Heart right ventricle (tissue), 16 donors: ENCODE results near the gene ABHD17C. TPM values are rescaled to one million over a fixed set of nuclear protein-coding genes. Genes with fewer than 3 reads are reported as not detected.

Source experiments
- ATAC-seq, 8 donors: fragments of 200-7000 bp; cut with Tn5 transposase; one replicate each; pipeline ENCODE4 v1.9.1; 2020; ENCODE audit warnings: mild to moderate bottlenecking in 8 of 8, moderate library complexity in 8 of 8, moderate number of reproducible peaks in 1 of 8
- DNase-seq, 2 donors: peaks; one replicate each; pipeline ENCODE4 v3.0.0-alpha.2; 2020
- H3K27ac ChIP-seq, 10 donors: fragments of 200-600 bp; sonication (generic) in 2 of 10; one replicate each; pipeline versions ENCODE4 v1.5.0 to v1.8.0; 2020 to 2022; ENCODE audit warnings: mild to moderate bottlenecking in 3 of 10
- H3K27me3 ChIP-seq, 7 donors: fragments of 200-600 bp; one replicate each; pipeline ENCODE4 v1.8.0; 2021 to 2022; ENCODE audit warnings: mild to moderate bottlenecking in 2 of 7
- H3K36me3 ChIP-seq, 9 donors: fragments of 200-600 bp; sonication (generic) in 1 of 9; one replicate each; pipeline versions ENCODE4 v1.5.0 to v1.8.0; 2020 to 2022; ENCODE audit warnings: mild to moderate bottlenecking in 2 of 9
- H3K4me1 ChIP-seq, 9 donors: fragments of 200-600 bp; sonication (generic) in 1 of 9; one replicate each; pipeline versions ENCODE4 v1.5.0 to v1.8.0; 2020 to 2022; ENCODE audit warnings: mild to moderate bottlenecking in 4 of 9
- H3K4me3 ChIP-seq, 10 donors: fragments of 200-600 bp; sonication (generic) in 2 of 10; one replicate each; pipeline versions ENCODE4 v1.5.0 to v1.8.0; 2020 to 2022; ENCODE audit warnings: mild to moderate bottlenecking in 7 of 10, moderate library complexity in 2 of 10
- H3K9me3 ChIP-seq, 11 donors: fragments of 200-600 bp in 10 of 11; sonication (generic) in 2 of 11; one replicate each; pipeline versions ENCODE4 v1.5.0 to v1.8.0; 2013 to 2022; ENCODE audit warnings: mild to moderate bottlenecking in 2 of 11, control low read depth in 1 of 11, moderate library complexity in 1 of 11
- WGBS, 2 donors: extraction: QIAGEN DNeasy Blood & Tissue Kit; methylation state at CpG; one replicate each; pipeline ENCODE4 v1.1.7; 2013; ENCODE audit warnings: inconsistent platforms in 1 of 2; 5-methylcytosine and 5-hydroxymethylcytosine counted together
- intact Hi-C, 10 donors: fragments of 100-400 bp; cut with DNase I; formaldehyde crosslinking; loops; one replicate each; pipeline versions ENCODE4 v1.11.1 to v1.14.2; 2022
- polyA plus RNA-seq, 2 donors: library from polyadenylated mRNA; stranded (reverse); fragments of 200-250 nt; gene quantifications; one replicate each; pipeline ENCODE4 v1.2.3, GENCODE V29; 2013
- total RNA-seq, 10 donors: library from RNA; stranded (reverse); fragmentation: NEBNext Ultra II Directional in 3 of 10; extraction: Animal tissue kit (Norgen Biotek cat#: 25700) in 3 of 10; gene quantifications; one replicate each; pipeline versions ENCODE4 v1.2.1 to v1.2.4, GENCODE V29; 2021 to 2023
- TF ChIP-seq, protein P1 (sequence below), 9 donors: fragments of 200-600 bp; sonication (generic) in 2 of 9; IDR thresholded peaks; one replicate each; pipeline versions ENCODE4 v1.5.0 to v1.8.0; 2021 to 2022; ENCODE audit warnings: antibody characterized with exemption in 9 of 9, mild to moderate bottlenecking in 5 of 9, moderate library complexity in 1 of 9
- donor health status: Arrhythmogenic right ventricular cardiomyopathy.
- donor health status: ischemic (EF 13 %, LVEDD 7.1; RV severe dilation, severe dysfunction).
- donor health status: healthy with polysubstance abuse.
- donor health status: DM: no; HTN: yes; CAD: no.
- donor health status: DM: no; HTN: no; CAD: no.
- donor health status: ischemic (EF 25% LVEDD 6.9; RV normal size, moderate dysfunction).
- donor health status: ischemic (EF 25% LVEDD 5.7; RV mildly dilated, moderate dysfunction).
- donor health status: healthy.
- donor health status: DM: yes; HTN: yes; CAD: no.
- donor health status: Ischemic cardiomyopathy.
- donor health status: ischemic (EF 35%, LVEDD 5.7; RV mildly dilated, moderate dysfunction).
- donor health status: nonischemic (EF 11% LVEDD 7.7; RV severe dilation, severe dysfunction).
- donor health status: DM: yes; HTN: yes; CAD: no.
- donor health status: PGD.
- donor health status: ischemic (EF 29% LVEDD 5.4; RV normal size, mild dysfunction).
- donor health status: nonischemic (EF 23%, LVEDD 6.1; RV moderate dilation, normal function).

ABHD17C gene
- total and polyA plus RNA-seq, 12 donors = 2.3 to 8.5 (median 4.2) TPM

- DNase-seq = no peak
- H3K4me3 ChIP-seq = no peak overlapping the region
- H3K27me3 ChIP-seq = no peaks in the 10 kb centered on the region
- WGBS, 2 donors = 77 to 78% methylated on average over 3 of the region's 3 CpGs
- TF ChIP-seq, protein P1, sequence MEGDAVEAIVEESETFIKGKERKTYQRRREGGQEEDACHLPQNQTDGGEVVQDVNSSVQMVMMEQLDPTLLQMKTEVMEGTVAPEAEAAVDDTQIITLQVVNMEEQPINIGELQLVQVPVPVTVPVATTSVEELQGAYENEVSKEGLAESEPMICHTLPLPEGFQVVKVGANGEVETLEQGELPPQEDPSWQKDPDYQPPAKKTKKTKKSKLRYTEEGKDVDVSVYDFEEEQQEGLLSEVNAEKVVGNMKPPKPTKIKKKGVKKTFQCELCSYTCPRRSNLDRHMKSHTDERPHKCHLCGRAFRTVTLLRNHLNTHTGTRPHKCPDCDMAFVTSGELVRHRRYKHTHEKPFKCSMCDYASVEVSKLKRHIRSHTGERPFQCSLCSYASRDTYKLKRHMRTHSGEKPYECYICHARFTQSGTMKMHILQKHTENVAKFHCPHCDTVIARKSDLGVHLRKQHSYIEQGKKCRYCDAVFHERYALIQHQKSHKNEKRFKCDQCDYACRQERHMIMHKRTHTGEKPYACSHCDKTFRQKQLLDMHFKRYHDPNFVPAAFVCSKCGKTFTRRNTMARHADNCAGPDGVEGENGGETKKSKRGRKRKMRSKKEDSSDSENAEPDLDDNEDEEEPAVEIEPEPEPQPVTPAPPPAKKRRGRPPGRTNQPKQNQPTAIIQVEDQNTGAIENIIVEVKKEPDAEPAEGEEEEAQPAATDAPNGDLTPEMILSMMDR (IDR thresholded peaks at IDR 0.05) = no peak
- ATAC-seq = no peak
- no peaks in the 10 kb centered on the region for H3K9me3 ChIP-seq
- peaks cover 0 to 4% (median 0%) of the 10 kb centered on the region in 9 donors for H3K4me1 ChIP-seq
- no peaks in the 10 kb centered on the region for H3K36me3 ChIP-seq
- intact Hi-C loops = no loop called here
- no peak overlapping the region for H3K27ac ChIP-seq
Measured at GRCh38 chr15:80764535-80764934, 69.4 kb downstream of the ABHD17C start.

DNA sequence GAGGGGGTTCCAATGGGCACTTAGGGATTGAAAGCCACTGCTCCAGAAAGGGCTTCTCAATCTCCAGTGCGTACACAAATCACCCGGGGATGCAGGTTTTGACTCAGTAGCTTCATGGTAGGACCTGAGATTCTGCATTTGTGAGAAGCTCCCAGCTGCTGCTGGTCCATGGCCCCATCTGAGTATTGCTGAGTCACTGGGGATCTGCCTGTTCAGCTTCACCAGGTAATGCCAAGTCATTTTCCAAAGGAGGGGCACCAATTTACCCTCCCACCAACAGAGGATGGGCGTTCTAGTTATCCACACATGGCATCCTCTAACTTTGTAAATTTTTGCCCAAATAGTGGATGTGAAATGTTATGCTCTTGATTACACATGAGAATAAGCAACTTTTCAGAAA, 71.2 kb downstream of the ABHD17C start:
- Histone ChIP-seq H3K27me3 (no peaks in the 10 kb centered on the region), H3K36me3 (no peaks in the 10 kb centered on the region), H3K4me3 (no peak overlapping the region), H3K27ac (no peak overlapping the region), H3K9me3 (no peaks in the 10 kb centered on the region), H3K4me1 (no peaks in the 10 kb centered on the region)
- 92 to 97% methylated on average over 3 of the region's 3 CpGs for WGBS, 2 donors
- ATAC-seq = no peak
- no peak for DNase-seq
- intact Hi-C loops = no loop called here
- TF ChIP-seq, protein P1 (IDR thresholded peaks at IDR 0.05) = no peak

GRCh38 chr15:80768158-80768557, 73.0 kb downstream of the ABHD17C start:
- WGBS, 2 donors = 87 to 90% methylated on average over 1 of the region's 1 CpG
- Histone ChIP-seq H3K27me3 (no peaks in the 10 kb centered on the region), H3K9me3 (no peaks in the 10 kb centered on the region), H3K27ac (no peak overlapping the region), H3K36me3 (no peaks in the 10 kb centered on the region), H3K4me3 (no peak overlapping the region), H3K4me1 (no peaks in the 10 kb centered on the region)
- intact Hi-C loops = no loop called here
- TF ChIP-seq, protein P1 (IDR thresholded peaks at IDR 0.05) = no peak
- ATAC-seq (no peak), DNase-seq (no peak)

DNA sequence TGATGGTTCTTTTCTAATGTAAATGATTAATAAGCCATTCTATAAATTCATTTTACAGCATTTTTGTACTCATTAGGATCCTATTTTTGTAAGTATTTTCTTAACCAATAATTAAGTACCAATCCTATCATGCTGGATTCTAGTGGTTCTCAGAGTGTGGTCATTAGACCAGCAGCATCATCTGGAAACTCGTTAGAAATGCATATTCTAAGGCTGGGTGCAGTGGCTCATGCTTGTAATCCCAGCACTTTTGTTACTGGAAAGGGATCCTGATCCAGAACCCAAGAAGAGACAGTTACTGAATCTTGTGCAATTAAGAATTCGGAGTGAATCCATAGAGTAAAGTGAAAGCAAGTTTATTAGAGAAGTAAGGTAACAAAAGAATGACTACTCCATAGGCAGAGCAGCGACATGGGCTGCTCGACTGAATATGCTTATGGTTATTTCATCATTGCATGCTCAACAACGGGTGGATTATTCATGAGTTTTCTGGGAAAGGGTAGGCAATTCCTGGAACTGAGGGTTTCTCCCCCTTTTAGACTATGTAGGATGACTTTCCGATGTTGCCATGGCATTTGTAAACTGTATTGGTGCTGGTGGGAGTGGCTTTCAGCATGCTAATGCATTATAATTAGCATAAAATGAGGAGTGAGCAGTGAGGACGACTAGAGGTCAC, 74.2 kb downstream of the ABHD17C start:
- H3K27ac ChIP-seq = no peak overlapping the region
- no peak for DNase-seq
- intact Hi-C loops = no loop called here
- no peaks in the 10 kb centered on the region for H3K9me3 ChIP-seq
- H3K4me3 ChIP-seq = no peak overlapping the region
- H3K4me1 ChIP-seq = no peaks in the 10 kb centered on the region
- no peaks in the 10 kb centered on the region for H3K36me3 ChIP-seq
- no peaks in the 10 kb centered on the region for H3K27me3 ChIP-seq
- no peak for ATAC-seq
- 85 to 89% methylated on average over 7 of the region's 7 CpGs for WGBS, 2 donors
- TF ChIP-seq, protein P1 (IDR thresholded peaks at IDR 0.05) = no peak
